Femur (tissue), 1 donor: ENCODE measurements around the gene RELT.
A peak's percentile ranks its signal among the peaks of the same experiment; 100 is the strongest.

ENCODE experiments used
- DNase-seq: peaks from one replicate; pipeline ENCODE4 v3.0.0-alpha.2; 2017

RELT gene

GRCh38 chr11:73376160-73376802, at the start of gene RELT:
RELT (plus strand) TSS chr11:73376399; CDS start chr11:73389137, 12,738 bp downstream.
- DNase-seq, result peak; percentile 93

GRCh38 chr11:73326929-73327811, 49.0 kb upstream of the RELT start:
- DNase-seq, result no peak

- DNase-seq, result no peak
Observed at GRCh38 chr11:73327812-73328364, 48.3 kb upstream of the RELT start.

GRCh38 chr11:73330569-73331093, 45.6 kb upstream of the RELT start:
- DNase-seq, result no peak

DNA sequence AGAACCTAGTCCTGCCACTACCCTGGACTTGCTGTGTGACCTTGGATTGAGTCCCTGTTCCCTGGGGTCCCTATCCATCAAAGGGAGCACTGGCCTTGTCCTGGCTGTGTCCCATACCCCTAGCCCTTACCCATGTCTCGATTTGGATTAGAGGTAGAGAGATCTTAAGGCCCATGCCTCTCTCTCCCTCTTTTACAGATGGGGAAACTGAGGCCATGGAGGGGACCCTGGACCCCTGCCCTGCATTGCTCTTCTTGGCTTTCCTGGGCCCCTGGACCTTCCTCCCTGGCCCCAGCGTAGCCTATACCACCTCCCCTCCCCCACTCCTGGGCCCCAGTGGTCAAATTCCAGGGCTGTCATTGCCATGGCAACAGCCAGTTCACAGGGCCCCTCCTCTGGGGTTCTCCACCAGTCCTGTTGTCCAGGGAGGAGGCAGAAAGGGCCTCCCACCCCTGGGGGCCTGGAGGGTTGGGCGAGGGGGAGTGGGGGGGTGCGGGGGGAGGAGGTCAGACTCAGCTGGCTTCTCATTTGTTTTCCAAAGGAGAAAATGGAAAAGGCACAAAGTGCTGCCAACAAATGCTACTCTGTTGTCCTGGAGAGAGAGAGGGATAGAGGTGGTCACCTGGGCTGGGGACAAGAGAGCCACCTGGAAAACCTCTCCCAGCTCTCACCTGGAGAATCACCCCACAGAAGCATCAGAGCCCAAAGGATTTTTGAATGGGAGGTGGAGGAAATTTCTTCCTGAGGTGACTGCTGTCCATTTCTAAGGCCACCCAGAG, 44.9 kb upstream of the RELT start:
- DNase-seq, result peak; percentile 69

- DNase-seq, result no peak
Observed at GRCh38 chr11:73333173-73333572, 43.0 kb upstream of the RELT start.

DNA sequence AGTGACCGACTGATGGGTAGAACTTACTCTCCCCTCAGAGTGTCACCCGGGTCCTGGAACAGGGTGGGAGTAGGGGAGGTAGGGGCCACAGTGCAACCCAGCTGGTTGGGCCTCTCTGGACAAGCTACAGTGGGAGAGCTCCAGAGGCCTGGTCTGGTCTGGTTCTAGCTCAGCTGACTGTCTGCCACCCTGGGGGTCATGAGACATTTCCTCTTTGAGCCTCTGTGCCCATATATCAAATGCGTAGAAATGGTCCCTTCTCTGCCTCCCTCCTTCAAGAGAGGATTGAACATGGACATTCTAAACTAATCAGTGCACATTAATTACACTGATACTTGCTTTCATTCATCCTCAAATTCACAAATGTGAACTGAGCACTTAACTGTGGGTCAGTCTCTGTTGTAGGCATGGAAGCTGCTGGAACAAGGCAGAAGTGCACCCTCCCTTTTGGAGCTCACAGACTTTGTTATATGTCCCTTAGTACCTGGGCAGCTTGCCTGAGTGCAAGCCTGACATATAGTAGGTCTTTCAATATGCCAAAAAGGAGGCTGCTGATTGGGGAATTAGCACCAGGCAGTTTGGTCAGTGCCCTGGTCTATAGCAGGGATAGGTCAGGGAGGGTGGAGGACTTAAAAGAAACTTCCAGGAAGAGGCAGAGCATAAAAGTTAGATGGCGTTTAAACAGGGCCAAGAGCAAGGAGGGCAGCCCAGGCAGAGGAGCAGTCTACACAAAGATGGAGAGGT, 42.4 kb upstream of the RELT start:
- no peak for DNase-seq

DNA sequence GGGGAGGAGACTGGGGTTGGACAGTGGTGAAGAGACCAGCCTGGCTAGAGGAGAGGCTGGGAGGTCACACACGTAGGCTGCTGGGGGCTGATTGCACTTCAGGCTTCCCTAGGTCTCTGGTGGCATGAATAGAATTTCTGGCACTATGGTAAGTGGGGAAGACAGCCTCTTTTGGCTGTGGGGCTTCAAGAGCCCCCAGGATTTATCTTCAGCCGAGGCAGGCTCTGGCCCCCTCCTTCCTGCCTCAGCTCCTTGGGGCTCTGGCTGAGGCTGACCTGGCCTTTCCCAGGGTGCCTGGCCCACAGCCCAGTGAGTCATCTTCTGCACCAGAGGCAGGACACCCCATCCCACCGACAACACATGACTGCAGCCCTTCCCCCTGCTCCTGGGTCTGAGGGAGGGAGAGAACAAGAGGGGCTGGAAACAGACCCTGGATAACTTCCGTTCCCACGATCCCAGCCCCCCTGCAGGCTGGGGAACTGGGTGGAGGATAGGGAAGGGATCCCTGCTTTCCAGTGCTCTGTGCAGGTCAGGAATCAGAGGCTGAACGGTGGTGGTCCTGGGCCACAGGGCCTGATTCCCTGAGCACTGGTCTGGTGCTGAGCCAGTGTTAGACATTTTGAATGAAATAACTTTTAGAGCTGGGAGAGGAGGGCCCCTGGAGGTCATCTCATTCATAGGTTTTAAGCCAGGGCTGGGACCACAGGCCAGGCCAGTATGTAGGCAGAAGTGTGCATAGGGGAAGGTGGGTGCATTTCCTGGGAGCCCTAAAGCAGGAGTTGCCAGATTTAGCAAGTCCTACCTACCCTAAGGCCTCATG, 41.6 kb upstream of the RELT start:
- DNase-seq, result peak; percentile 88

GRCh38 chr11:73335204-73335923, 40.8 kb upstream of the RELT start:
- peak; percentile 93 for DNase-seq

GRCh38 chr11:73337846-73338245, 38.4 kb upstream of the RELT start:
- no peak for DNase-seq

DNA sequence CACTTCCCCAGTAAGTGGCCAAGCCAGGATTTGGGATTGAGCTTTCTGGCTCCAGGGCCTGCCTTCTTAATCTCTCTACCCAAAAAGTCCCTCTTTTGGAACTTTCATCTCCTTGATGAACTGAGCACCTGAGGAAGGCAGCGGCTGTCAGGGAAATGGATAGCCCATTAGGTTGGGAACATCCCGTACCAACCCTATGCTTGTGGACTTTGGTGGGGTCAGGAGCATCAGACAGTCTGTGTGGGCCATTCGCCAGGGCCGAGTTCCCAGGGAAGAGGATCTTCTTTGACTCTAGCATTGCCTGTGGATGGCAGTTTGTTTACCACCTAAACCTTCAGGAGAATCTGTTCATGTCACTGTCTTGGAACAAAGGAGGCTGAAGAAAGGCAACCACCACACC, 37.9 kb upstream of the RELT start:
- DNase-seq, result no peak

DNA sequence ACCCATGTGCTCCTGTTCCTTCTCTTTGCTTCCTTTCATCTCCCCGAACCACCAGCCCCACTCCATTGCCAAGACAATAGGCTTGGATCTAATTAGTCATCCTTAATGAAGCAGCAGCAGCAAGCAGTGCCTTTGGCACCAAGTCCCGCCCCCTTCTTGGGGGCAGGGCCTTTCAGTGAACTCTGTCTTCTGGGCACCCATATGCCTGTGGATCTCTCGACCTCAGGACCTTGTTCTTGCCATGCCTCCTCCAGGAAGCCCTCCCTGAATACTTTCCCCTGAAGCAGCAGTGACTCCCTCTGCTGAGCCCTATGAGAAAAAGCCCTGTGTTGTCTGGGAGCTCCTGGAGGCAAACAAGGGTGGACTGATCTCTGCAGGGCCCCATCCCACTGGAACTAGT, 36.0 kb upstream of the RELT start:
- no peak for DNase-seq

DNA sequence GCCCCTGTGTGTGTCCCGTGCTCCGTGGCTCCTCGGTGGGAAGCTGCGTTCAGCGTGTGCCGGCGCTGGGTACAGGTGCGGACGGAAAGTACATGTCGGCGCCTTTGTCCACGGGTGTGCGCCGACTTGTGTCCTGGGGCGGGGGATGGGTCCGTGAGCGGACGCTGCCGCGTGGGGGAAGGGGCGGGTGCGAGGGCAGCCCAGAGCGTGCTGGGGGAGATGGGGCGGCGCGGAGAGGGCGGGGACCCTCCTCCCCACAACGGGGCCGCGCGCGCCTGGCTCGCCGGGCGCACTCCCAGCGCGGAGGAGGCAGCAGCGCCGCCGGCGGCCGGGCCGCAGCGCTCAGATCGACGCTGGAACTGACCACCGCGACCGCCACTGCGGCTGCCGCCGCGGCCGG, 33.6 kb upstream of the RELT start:
- no peak for DNase-seq

DNA sequence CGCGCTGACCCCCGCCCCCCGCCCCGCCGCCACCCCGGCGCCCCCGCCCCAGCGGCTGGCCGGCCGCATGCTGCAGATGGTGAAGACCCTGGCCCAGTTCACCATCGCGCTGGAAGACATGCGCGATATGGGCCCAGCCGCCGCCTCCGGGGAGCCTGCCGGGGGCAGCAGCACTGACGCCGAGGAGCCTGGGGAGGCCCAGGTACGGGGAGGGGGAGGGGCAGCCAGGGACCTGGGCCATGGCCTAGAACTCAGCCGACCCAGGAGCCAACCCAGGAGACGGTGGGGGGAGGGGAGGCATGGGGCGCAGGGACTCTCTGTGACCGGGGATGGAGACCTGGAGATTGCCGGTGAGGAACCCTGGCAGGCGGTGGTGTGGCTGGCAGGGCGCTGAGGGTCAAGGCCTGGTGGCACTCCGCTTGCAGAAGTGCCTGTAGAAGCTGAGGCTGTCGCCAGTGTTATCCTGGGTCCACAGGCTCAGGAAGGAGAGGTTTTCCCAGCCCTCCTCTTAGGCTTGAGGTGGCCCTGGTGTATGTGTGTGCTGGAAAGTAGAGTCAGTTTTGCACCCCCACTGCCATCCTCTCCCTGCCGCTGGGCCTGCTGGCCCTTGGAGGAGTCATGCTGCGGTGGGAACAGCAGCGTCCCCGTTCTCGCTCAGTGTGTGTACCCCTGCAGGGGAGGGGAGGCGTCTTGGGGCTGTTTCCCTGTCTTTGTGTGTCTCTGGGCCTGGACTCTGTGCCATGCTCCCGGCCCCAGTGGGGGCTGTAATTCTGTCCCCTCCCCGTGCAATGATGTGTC, 32.9 kb upstream of the RELT start:
- no peak for DNase-seq

- no peak for DNase-seq
Observed at GRCh38 chr11:73344191-73344607, 32.0 kb upstream of the RELT start.

- DNase-seq, result no peak
Observed at GRCh38 chr11:73345481-73346160, 30.6 kb upstream of the RELT start.

DNA sequence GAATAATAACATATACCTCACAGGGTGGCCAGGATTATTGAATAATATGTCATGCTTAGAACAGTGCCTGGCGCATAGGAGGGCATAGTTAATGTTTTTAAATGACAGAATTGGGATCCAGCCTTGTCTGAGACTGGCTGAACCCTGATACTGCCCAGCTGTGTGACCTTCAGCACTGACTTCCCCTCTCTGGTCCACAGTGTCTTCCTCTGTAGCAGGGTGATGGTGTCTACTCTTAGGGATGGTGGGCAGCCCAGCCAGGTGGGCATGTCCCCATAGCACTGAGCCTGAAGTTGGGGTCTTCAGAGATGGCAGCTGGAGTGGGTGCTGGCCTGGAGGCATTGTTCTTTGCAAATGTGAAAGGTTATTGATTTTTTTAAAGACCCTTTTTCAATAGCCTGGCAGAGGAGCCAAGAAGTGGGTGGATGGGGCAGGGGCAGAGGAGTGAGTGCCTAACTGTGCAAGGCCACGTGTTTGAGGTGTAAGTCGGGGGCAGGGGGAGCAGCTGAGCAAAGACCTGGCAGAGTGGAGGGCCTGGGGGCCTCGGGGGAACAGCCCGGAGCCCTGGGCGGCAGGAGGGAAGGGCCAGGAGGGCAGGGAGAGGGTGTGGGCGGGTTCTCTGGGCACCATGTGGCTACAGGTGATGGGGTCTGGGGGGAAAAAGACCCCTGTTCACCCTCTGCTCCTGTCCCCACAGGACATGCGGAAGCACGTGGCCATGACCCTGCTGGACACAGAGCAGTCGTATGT, 29.8 kb upstream of the RELT start:
- no peak for DNase-seq

- DNase-seq, result no peak
Observed at GRCh38 chr11:73347067-73347466, 29.1 kb upstream of the RELT start.
